ENCODE results near the gene MAPKAPK3.

DNA sequence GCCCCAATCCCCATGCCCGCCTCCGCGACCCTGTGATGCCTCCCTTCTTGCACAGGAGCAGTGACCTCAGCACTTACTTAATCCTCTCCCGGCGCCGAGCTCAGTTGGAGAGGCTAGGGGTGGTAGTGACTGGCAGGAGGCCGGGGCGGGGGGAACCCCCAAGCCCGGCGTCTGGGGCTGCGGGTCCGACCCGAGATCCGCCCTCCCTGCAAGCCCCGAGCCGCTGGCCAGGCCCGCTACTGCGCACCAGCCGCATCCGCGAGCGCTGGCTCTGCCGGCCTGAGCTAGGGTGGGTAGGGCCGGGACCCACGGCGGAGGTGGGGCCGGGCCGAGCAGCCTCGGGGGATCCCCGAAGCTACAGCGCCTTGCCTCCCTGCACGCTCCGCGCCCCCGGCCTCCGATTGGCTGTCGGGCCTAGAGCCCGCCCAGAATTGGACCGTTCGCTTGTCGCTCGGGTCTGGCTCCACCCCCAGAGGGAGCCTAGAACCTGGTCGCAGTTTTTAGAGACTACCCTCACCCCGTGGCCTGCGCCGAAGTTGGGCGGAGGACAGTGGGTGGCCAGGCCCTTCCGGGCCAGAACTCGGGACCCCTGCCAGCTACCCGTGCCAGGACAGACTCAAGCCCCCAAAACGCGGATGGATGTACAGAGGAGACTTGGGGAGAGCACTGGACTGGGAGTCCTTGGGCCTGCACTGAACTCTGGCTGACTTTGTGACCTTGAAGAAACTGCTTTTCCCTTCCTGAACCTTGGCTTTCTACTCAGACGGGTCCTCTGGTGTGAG, 49.4 kb upstream of the MAPKAPK3 start, which contains the start of gene C3orf18:
- TF ChIP-seq, protein P1, sequence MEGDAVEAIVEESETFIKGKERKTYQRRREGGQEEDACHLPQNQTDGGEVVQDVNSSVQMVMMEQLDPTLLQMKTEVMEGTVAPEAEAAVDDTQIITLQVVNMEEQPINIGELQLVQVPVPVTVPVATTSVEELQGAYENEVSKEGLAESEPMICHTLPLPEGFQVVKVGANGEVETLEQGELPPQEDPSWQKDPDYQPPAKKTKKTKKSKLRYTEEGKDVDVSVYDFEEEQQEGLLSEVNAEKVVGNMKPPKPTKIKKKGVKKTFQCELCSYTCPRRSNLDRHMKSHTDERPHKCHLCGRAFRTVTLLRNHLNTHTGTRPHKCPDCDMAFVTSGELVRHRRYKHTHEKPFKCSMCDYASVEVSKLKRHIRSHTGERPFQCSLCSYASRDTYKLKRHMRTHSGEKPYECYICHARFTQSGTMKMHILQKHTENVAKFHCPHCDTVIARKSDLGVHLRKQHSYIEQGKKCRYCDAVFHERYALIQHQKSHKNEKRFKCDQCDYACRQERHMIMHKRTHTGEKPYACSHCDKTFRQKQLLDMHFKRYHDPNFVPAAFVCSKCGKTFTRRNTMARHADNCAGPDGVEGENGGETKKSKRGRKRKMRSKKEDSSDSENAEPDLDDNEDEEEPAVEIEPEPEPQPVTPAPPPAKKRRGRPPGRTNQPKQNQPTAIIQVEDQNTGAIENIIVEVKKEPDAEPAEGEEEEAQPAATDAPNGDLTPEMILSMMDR (IDR thresholded peaks at IDR 0.05): no peak
- TF ChIP-seq POLR2AphosphoS5 (IDR thresholded peaks at IDR 0.05; ENCODE audit: insufficient read depth in 1 of 2, low read depth in 1 of 2) (peak; percentile 15 to 79), POLR2A (IDR thresholded peaks at IDR 0.05) (peak in 1 of 2 donors; percentile 15)

Measured in vagina (tissue), 2 donors.